Cardiac muscle cell (in vitro differentiated cells and primary cell): ENCODE results near the gene TUBD1. TPM values are rescaled to one million over a fixed set of nuclear protein-coding genes. Genes with fewer than 3 reads are reported as not detected.
"Not testable (repeated sequence)": the region's sequence is repeated elsewhere in the genome, so short reads cannot be mapped to it uniquely, and the experiment has no call there.

Source experiments
- DNase-seq, 2 donors: peaks; one replicate each; pipeline versions ENCODE4 v3.0.0 to v3.0.0-alpha.2; 2010 to 2017; ENCODE audit warnings: low read depth in 1 of 2, low spot score in 1 of 2
- H3K27ac ChIP-seq: fragments of 200-600 bp; sonication (generic); 2 replicates; pipeline ENCODE4 v1.5.1; 2016
- H3K27me3 ChIP-seq: fragments of 200-600 bp; sonication (generic); 2 replicates; pipeline ENCODE4 v1.6.0; 2016; ENCODE audit warnings: control low read depth
- H3K36me3 ChIP-seq: fragments of 200-600 bp; sonication (generic); 2 replicates; pipeline ENCODE4 v1.5.1; 2016; ENCODE audit warnings: control low read depth
- H3K4me1 ChIP-seq: fragments of 200-600 bp; sonication (generic); 2 replicates; pipeline ENCODE4 v1.8.1; 2017; ENCODE audit warnings: low read depth, mild to moderate bottlenecking, mixed run types
- H3K4me3 ChIP-seq: fragments of 200-600 bp; sonication (generic); 2 replicates; pipeline ENCODE4 v1.5.1; 2016; ENCODE audit warnings: mild to moderate bottlenecking
- H3K9me3 ChIP-seq: fragments of 200-600 bp; sonication (generic); 2 replicates; pipeline ENCODE4 v1.5.1; 2017; ENCODE audit warnings: low read depth, mild to moderate bottlenecking, control low read depth
- polyA plus RNA-seq: library from polyadenylated mRNA; unstranded; fragments of >200 nt; fragmentation: Nextera tagmentation; extraction: Ambion mirVana; gene quantifications from 2 replicates; pipeline ENCODE4 v1.2.1, GENCODE V29; 2016
- total RNA-seq: library from RNA; depleted of rRNA; stranded (reverse); fragments of >200 nt; gene quantifications from 2 replicates; pipeline ENCODE4 v1.2.3, GENCODE V29; 2016
- TF ChIP-seq, protein P1 (sequence below): IDR thresholded peaks from 2 replicates; pipeline ENCODE4 v1.5.1; 2012; ENCODE audit warnings: low read depth, mild to moderate bottlenecking, low read length

Gene TUBD1
- total and polyA plus RNA-seq, 2 experiments from 2014 or later: 10.9 to 17.5 TPM

DNA sequence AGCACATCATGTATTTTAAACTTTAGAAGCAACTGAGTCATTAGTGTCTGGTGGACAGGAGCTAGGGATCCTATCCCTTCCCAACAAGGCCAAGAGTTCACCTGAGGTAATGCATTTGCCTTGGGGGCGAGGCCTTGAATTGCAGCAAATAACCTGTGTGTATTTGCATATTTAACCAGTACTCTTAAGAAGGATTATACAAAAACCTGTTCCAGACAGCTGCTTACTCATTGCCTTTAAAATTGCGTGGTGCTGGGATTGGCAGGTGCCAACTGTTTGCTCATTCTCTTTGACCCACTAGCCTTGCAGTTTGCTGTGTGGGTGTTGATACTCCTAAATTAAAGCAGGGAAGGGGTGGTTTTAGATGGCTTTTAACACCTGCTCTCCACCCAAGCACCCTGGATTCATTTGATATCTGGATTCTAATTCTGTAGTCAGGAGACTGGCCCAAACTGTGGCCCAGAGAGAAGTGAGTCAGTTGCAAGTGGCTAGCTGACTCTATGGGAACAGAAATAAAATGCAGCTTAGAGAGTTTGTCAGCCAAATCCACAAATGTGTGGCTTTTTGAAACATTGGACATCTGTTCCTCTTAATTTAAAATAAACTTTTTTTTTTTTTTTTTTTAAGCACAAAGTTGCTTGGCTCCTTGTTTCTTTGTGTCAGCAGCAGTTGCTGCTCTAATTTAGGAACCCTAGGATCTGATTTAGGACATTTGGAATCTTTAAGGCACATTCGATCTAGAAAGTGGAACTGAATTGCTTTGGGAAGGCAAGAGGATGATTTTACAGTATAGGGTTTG is 46.9 kb downstream of the TUBD1 start:
- Histone ChIP-seq H3K27me3 (no peaks in the 10 kb centered on the region), H3K4me3 (no peak overlapping the region), H3K27ac (peak overlapping the region; percentile 83), H3K36me3 (no peaks in the 10 kb centered on the region), H3K9me3 (no peaks in the 10 kb centered on the region), H3K4me1 (peaks cover 12% of the 10 kb centered on the region)
- TF ChIP-seq, protein P1, sequence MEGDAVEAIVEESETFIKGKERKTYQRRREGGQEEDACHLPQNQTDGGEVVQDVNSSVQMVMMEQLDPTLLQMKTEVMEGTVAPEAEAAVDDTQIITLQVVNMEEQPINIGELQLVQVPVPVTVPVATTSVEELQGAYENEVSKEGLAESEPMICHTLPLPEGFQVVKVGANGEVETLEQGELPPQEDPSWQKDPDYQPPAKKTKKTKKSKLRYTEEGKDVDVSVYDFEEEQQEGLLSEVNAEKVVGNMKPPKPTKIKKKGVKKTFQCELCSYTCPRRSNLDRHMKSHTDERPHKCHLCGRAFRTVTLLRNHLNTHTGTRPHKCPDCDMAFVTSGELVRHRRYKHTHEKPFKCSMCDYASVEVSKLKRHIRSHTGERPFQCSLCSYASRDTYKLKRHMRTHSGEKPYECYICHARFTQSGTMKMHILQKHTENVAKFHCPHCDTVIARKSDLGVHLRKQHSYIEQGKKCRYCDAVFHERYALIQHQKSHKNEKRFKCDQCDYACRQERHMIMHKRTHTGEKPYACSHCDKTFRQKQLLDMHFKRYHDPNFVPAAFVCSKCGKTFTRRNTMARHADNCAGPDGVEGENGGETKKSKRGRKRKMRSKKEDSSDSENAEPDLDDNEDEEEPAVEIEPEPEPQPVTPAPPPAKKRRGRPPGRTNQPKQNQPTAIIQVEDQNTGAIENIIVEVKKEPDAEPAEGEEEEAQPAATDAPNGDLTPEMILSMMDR: no peak
- DNase-seq: peak in 1 of 2 donors; percentile 74

DNA sequence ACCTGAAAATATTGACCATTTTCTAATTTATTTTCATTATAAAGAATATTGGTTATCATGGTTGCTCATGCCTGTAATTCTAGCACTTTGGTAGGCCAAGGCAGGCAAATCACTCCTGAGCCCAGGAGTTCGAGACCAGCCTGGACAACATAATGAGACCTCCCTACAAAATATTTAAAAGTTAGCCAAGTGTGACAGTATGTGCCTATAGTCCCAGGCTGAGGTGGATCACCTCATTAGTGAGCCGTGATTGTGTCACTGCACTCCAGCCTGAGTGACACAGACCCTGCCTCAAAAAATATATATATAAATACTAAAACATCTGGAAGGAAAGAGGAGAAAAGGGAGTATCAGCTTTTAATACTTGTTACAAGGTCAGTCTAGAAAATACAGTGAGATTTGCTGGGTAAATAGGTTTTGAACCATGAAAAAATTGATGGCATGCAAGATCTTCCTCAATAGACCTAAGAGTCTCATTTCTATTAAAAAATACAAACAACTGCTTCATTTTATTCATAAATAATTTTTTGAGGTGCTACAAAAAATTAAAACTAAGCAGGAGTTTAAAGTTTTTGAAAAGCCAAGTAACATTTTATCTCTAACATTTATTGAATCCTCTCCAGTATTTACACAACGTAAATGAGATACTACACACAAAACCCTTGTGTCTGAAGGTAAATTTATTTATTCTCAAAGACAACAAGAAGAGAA is 47.7 kb downstream of the TUBD1 start:
- no peaks in the 10 kb centered on the region for H3K36me3 ChIP-seq
- no peak overlapping the region for H3K4me3 ChIP-seq
- H3K9me3 ChIP-seq: no peaks in the 10 kb centered on the region
- peaks cover 20% of the 10 kb centered on the region for H3K4me1 ChIP-seq
- no peaks in the 10 kb centered on the region for H3K27me3 ChIP-seq
- H3K27ac ChIP-seq: peak overlapping the region; percentile 6
- DNase-seq: peak in 1 of 2 donors; percentile 70
- TF ChIP-seq, protein P1: no peak

DNA sequence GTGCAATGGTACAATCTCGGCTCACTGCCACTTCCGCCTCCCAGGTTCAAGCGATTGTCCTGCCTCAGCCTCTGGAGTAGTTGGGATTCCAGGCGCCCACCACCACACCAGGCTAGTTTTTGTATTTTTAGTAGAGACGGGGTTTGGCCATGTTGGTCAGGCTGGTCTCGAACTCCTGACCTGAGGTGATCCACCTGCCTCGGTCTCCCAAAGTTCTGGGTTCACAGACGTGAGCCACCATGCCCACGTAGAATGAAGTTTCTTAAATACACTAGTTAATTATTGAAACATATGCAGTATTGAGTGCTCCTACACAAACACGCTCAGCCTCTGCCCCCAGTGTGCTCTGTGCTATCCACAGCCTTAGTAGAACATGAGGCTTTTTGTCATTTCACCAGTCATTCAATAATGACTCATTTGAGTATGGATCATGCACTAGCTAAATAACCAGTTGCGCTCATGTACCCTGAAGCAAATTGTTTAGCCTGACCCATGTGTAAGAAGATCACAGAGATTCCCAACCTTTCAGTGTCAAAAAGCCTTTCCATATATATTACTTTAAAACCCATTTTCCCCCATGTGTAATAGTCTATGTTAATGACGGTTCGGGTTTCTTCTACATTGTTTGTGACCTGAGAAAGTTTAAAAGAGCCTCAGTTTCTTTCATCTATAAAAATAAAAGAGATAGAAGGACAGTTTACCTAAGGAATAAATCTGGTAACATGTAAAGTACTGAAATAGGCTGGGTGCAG is 49.7 kb downstream of the TUBD1 start:
- DNase-seq: peak in 1 of 2 donors; percentile 97
- Histone ChIP-seq H3K9me3 (no peaks in the 10 kb centered on the region), H3K27ac (no peak overlapping the region), H3K27me3 (no peaks in the 10 kb centered on the region), H3K36me3 (no peaks in the 10 kb centered on the region), H3K4me3 (no peak overlapping the region), H3K4me1 (peaks cover 26% of the 10 kb centered on the region)
- TF ChIP-seq, protein P1: no peak

DNA sequence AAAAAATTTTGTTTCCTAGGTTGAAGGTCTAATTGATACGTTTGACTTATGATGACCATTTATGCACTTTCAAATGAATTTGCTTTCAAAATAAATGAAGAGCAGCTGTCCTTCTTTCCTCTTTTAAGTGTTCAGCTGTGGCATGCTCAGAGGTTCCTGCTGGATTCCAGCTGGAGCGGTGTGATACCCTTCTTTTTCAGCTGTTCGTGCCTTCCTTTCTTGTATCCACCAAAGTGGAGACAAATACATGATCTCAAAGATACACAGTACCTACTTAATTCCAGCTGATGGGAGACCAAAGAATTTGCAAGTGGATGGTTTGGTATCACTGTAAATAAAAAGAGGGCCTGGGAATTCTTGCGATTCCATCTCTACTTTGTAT is 50.9 kb downstream of the TUBD1 start:
- H3K4me1 ChIP-seq: peaks cover 31% of the 10 kb centered on the region
- H3K4me3 ChIP-seq, H3K27ac ChIP-seq: not testable (repeated sequence)

DNA sequence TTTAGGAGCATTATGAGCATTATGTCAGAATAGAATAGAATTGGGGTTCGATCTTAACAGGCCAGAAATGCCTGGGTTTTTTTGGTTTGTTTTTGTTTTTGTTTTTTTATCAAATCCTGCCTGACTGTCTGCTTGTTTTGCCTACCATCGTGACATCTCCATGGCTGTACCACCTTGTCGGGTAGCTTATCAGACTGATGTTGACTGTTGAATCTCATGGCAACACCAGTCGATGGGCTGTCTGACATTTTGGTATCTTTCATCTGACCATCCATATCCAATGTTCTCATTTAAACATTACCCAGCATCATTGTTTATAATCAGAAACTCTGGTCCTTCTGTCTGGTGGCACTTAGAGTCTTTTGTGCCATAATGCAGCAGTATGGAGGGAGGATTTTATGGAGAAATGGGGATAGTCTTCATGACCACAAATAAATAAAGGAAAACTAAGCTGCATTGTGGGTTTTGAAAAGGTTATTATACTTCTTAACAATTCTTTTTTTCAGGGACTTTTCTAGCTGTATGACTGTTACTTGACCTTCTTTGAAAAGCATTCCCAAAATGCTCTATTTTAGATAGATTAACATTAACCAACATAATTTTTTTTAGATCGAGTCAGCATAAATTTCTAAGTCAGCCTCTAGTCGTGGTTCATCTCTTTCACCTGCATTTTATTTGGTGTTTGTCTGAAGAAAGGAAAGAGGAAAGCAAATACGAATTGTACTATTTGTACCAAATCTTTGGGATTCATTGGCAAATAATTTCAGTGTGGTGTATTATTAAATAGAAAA is 51.5 kb downstream of the TUBD1 start:
- H3K27me3 ChIP-seq, H3K9me3 ChIP-seq, H3K36me3 ChIP-seq: not testable (repeated sequence)
- DNase-seq: peak in 1 of 2 donors; percentile 79
- H3K4me1 ChIP-seq: peaks cover 26% of the 10 kb centered on the region
- peak overlapping the region; percentile 52 for H3K4me3 ChIP-seq
- H3K27ac ChIP-seq: peak overlapping the region; percentile 100

More for the DNA sequence above, 50.9 kb downstream of the TUBD1 start:
- H3K36me3 ChIP-seq, H3K27me3 ChIP-seq, H3K9me3 ChIP-seq, DNase-seq: not testable (repeated sequence)
